ENCODE data around the gene MACROD2.

DNA sequence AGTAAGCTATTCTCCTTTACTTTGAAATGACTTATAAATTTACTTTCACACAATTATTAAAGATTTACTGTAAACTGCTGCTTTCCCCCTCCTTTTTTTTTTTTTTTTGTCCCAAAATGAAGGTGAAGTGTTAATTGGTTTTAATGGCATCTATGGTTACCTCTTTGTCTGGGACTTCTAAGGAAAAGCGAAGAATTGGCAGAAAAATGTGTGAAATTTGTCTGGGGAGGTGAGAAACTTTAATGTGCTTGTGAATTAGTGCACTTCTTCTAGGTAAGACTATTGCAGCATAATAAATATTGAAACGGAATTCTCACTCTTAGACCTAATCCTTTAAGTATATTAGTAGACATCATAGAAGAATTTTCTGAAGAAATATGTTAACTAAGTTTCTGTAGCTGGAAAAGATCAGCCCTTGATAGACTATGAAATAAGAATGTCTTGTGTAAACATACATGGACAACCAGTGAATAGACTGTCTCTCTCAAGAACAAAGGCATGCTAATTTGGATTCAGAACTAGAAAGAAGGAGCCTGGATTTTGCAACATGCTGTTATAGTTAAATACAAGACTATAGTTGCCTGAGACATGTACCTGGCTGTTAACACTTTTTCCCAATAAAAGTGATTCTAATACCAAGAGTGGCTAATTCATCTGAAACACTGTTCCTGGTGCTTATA is 318.2 kb downstream of the MACROD2 start:
- TF ChIP-seq, protein P1, sequence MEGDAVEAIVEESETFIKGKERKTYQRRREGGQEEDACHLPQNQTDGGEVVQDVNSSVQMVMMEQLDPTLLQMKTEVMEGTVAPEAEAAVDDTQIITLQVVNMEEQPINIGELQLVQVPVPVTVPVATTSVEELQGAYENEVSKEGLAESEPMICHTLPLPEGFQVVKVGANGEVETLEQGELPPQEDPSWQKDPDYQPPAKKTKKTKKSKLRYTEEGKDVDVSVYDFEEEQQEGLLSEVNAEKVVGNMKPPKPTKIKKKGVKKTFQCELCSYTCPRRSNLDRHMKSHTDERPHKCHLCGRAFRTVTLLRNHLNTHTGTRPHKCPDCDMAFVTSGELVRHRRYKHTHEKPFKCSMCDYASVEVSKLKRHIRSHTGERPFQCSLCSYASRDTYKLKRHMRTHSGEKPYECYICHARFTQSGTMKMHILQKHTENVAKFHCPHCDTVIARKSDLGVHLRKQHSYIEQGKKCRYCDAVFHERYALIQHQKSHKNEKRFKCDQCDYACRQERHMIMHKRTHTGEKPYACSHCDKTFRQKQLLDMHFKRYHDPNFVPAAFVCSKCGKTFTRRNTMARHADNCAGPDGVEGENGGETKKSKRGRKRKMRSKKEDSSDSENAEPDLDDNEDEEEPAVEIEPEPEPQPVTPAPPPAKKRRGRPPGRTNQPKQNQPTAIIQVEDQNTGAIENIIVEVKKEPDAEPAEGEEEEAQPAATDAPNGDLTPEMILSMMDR (IDR thresholded peaks at IDR 0.05) = no peak
- no peak for TF ChIP-seq POLR2A (IDR thresholded peaks at IDR 0.05)
